ELR (cell line): ENCODE data around the gene FGF12.

Experiments used
- DNase-seq: peaks from one replicate; pipeline ENCODE4 v3.0.0-alpha.2; 2015; ENCODE audit warnings: low read depth

The FGF12 gene

DNA sequence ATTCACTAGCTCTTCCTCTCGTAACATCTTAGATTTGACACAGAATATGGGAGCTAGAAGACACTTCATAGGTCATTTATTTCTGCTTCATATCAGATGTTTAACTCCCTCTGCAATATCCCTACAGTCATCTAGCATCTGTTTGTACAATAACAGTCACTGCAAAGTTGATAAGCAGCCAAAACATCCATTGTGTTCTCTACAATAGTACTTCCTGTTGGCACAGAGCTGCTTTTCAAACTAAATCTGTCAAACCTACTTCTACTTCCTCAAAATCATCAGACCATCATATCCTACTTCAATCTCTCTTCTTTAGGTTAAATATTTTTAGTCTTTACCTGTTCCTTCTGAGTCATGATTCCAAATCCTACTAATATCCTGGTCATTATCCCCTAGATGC lies 233.2 kb downstream of the FGF12 start:
- no peak for DNase-seq

DNA sequence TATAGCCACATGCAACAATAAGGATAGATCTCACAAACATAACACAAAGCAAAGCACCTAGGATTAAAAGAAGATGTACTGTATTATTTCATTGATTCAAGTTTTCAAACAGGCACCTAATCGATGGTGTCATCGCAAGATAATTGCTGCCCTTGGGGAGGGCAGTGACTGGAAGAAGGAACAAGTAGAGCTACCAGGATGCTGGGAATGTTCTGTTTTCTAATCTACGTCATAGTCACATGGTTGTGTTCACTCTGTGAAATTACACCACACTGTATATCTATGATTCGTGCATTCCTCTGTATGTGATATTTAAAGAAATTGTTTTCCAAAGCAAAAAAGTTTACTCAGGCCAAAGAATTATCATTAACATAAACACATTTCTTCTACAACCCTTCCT lies 236.6 kb downstream of the FGF12 start:
- no peak for DNase-seq

DNA sequence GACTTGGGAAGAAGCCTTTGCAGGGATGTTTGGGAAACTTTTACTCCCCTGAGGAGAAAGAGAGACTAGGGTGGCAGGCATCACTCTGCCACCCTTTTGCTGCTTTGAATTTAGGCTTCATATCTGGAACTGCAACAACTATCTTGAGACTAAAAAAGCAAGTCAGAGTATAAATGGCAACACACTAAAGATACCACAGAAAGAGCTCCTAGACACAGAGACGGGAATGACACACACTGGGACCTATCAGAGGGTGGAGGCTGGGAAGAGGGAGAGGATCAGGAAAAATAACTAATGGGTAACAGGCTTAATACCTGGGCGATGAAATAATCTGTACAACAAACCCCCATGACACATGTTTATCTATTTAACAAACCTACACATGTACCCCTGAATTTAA lies 237.8 kb downstream of the FGF12 start:
- DNase-seq, result no peak

DNA sequence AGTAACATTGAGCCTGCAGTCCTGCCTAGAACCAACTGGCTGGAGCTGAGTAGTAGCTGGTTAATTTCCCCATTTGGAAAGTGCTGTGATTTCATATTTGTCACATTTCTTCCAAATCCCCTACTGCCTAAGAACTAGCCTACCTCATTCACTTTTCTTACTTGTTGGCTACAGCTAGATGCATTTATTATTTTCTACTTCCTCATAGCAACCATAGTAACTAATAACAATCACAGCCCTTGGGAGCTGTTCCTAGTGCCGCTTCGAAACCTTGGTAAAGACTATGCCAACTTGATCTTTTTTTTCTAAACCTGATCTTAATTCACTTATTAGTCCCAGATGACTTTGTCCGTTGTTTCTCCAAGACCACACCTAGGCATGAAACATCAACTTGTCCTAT lies 240.3 kb downstream of the FGF12 start:
- DNase-seq, result no peak

DNA sequence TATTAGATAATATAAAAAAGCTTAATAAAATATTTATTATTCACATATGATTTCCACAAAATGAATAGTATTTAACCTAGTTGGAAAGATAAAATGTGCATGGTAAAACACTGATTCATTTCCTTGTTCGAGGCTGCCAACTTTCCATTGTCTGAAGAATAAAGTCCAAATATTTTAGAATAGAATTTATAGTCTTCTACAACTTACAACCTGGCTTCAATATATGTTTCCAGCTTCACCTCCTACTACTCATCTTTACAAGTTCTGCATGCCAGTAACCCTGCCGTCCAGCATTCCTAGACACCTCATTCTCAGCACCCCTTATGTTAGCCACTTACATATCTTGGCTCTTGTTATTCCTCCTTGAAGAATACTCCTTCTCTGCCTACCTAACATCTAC lies 244.5 kb downstream of the FGF12 start:
- peak; percentile 21 for DNase-seq

DNA sequence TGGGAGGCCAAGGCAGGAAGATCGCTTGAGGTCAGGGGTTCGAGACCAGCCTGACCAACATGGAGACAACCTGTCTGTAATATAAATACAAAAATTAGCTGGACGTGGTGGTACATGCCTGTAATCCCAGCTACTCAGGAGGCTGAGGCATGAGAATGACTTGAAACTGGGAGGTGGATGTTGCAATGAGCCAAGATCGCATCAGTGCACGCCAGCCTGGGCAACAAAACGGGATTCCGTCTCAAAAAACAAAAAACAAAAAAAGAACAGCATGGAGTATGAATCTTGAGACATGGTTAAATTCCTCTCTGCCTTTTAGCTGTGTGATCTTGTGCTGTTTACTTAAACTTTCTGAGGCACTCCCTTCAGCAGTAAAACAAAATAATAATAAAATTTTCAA lies 244.9 kb downstream of the FGF12 start:
- no peak for DNase-seq

DNA sequence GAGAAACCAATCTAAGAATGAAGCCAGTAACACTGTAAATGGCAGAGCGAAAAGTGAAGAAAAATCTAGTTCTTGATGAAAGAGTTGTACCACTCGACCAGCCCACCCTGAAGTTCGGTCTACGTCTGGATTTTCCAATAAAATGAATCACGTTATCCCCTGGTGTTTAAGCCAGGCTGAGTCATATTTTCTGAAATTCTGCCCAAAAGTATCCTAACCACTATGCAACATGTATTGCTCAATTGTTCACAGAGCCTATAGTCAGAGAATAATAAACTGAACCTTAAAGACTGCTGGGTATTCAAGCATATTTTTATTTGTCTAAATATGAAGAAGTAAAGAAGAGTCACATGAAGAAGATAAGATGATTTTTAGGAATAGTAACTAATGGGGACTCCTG lies 245.7 kb downstream of the FGF12 start:
- DNase-seq, result peak; percentile 87

DNA sequence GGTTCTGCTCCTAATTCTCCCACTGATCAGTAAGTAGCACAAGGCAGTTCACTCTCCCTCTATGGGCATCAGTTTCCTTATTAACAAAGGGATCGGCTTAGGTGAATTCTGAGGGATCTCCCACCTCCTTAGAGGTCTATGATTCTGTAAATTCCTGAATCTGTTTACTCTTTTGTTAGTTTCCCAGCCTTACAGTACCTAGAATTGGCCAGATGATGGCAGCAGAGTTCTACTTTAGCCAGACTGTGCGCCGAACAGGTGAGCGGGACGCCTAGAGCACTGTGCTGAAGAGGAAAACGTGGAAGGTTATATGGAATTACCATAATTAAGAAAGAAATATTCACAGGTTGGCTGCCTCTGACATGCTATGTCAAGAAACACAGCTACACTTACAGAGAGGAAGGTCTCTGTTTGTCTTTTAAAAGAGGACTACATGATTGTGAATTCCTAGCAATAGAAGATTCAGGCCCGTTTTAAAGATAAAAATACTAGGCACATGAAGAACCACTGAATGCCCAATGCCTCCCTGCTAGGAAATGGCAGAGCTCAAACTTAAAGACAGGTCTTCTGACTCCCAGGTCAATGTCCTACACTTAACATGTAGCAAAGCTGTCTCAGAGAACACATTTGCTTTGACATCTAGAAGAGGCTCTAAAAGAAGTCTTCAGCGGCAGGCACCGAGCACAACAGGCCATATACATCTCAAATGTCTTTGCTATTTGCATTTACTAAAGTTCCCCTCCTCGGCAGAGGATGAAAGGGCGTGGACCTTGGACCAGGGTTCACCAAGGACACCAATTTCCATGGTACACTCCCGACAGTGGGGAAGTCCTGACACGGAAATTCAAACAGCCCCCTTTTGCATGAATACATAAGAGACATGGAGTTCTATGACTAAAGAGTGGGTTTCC lies 259.9 kb downstream of the FGF12 start:
- DNase-seq, result peak; percentile 66

DNA sequence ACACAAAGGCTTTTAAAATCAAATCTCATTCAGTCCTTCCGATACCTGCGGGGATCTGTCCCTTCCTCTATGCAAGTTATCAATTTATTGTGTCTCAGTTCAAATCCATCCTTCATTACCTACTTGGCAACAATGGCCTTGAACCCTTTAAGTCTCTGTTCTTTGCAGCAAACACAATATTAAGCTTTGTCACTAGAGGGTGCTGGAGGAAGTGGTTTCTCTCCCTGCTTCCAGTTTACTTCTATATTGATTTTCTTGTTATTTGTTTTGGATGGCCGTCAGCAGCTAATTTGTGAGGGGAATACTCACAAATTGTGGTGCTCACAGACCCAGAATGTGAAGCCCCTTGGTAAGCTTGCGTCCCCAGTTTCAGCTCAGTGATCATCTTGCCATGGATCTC lies 278.3 kb downstream of the FGF12 start:
- peak; percentile 24 for DNase-seq

DNA sequence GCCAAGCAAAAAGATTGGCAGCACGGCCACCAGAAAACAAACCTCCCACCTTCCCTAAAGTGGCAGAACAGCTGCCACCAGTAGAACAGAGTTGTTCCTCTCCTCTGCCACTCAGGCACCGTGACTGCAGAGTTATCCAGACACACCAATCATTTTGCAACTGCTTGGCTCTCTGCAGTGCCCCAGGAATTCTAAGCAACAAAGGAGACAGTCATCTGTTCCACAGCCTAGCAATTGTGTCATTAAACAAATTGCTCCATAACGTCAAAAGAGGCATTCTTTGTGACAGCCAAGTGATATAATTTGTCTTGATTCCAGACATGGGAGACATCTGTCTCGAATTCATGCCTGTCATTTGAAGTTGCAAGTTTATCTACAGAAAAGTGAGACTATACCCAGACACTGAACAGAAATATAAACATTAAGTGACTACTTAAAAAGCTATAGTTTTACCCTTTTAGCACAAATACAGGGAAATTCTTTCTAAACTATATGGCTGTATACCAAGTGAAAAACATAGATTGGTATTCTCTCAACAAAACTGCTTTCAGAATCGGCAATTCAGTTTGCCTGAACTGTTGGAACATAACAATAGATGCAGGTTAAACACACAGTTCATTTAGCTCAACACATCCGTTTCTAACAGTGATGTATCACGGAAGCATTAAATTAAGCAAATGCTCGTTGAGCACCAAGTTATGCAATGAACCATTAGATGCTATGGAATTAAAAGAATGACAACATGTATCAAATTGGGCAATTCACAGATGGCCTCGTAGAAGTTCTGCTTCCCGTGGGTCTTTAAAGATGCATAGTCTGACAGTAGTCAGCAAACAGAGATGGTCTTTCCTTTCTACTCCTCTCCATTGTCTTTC lies 281.3 kb downstream of the FGF12 start:
- DNase-seq, result no peak

DNA sequence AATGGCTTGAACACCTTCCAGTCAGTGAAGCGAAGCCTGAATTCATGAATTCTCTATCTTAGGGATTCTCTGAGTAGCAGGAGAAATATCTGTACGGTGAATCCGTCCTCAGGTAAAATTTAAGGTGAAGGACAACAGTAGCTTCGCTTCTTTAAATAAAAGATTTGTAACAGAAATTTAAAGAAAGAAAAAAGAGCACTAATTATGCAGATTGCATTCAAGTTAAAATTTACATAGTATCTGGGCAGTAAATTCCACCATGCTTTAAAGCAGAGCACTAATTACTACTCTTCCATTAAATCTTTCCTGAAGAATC lies 282.6 kb downstream of the FGF12 start:
- no peak for DNase-seq

DNA sequence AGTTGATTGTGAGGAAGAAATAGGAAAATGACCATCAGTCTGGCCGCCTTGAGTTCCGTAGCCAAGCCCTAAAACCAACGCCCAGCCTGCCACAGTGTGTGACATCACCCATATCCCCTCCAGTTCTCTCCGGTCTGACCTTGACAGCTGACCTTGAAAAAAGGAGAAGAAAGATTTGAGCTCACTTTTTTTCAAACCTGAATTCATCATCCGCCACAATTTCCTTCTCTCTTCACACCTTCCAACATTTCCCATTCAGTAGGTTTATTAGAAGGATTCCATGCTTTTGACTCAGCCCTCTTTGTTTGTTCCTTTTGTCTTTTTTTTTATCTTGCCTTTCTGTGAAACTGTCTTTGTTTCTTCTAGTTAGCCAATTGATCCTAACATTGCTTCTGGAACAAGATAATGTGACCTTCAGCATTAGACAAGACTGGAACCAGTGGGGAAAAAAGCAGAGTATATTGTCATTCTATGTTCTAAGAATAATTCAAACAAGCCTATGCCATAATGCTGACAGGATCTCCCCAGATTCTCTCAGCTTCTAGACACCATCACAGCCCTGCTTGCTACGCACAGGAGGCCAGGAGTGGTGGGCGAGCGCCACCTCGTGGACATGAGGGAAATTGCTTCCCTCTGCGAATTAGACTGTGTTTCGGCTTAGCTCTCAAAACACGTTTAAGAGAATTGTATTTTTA lies 283.1 kb downstream of the FGF12 start:
- peak; percentile 69 for DNase-seq

DNA sequence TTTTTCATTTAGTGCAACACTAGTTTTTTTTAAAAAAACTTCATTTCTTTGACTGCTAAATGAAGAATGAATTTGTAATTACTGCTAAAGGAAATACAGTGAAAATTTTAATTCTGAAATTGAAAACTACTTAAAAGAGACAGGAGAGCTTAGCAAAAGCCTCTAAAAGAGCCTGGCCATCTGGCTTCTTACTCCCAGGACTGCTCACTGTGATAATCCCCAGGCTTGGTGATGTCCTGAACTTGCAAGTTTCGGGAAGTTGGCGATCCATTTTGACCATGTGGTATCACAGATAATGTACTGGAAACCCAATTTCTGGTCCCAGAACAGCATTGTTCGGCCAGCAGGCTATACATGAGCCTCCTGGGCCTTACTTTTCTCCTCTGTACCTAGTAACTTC lies 292.1 kb downstream of the FGF12 start:
- no peak for DNase-seq

DNA sequence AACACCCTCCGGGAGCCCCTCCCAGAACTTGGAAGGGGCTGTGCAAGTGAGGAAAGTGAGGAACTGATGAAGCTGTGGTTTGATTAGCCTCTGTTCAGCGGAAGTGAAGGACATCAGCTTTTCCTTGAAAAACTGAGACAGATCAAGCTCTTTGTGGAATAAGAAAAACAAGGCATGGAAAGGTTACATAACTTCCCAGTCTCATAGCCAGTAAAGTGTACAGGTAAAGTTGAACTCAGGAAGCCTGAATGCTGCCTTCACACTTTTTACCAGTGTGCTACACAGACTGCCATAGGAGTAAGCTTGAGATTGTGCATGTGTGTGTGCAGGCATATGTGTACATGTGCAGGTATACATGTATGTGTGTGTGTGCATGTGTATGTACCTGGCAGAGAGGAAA lies 293.2 kb downstream of the FGF12 start:
- no peak for DNase-seq

DNA sequence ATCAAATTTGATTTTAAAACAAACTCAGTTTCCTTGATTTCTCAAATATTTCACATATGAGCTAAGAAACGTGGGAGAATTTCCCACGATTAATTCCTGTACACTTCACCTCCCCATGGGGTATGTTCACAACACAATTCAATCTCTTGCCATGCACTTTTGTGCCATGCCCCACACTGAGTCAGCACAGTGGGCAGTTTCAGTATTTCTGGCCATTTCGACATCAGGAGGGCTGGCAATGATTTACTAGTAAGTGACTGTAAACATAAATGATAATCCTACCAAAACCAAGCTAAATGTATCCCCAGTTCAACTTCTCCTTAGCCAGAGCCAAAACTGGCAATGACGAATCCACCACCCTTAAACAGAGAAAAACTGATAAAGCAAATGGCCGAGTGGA lies 293.6 kb downstream of the FGF12 start:
- no peak for DNase-seq

DNA sequence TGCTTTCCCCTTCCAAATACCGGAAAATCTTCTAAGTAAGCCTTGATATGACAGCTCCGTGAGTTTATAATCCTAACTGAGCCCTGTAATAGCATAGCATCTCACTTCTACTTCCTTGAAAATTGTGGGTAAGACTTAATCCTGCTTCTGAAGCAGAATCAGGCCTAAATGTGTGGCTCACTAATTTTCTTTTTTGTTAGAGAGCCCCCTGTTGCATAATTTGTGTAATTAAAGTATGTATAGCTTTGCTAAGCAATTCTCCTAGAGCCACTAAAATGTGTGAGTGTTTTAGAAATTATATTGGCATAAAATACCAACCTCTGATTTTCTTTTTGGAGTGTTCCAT lies 304.4 kb downstream of the FGF12 start:
- no peak for DNase-seq

DNA sequence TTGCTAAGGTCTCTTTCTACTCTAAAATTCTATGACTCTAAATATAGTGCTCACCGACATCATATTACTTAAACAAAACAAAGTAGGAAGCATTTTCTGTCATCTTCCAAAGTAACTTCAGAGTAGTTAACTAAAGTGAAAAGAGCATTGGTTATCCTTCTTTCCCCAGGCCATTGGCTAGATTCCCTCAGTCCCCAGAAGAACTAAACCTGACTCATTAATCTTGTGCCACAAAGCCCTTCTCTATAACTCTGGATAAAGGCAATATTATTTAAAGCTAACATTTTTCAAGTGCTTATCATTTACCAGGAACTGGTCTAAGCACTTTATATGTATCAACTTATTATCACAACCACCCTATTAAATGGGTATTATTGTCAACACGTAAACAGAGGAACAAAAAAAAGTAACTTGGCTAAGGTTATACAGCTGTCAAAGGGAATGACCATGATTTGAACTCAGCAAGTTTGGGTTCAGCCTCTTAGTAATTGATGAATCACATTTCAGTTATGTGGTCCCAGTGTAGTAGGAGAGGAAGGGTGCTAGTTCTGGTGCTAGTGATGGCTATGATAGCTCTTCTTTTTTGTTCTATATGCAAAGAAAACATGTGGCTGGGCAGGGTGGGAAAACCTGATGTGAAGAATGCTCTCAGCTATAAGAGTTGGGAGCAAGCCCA lies 304.9 kb downstream of the FGF12 start:
- DNase-seq, result peak; percentile 86

DNA sequence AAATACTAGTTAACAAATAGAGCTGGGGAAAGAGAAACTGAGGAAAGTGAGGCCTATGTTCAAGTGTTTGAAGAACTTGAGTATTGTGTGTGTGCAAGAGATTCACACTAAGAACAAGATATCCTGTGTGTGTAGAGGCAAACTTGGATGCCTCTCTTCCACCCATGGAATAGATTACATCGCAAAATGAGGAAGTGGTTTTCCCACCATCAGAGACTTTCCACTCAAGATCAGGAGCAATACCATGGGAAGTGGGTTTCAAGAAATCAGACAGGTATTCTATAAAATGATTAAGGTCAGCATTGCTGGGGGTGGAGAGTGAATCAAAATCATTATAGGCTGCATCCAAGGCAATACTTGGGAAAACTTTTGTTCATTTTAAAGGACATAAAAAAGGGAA lies 308.0 kb downstream of the FGF12 start:
- no peak for DNase-seq

DNA sequence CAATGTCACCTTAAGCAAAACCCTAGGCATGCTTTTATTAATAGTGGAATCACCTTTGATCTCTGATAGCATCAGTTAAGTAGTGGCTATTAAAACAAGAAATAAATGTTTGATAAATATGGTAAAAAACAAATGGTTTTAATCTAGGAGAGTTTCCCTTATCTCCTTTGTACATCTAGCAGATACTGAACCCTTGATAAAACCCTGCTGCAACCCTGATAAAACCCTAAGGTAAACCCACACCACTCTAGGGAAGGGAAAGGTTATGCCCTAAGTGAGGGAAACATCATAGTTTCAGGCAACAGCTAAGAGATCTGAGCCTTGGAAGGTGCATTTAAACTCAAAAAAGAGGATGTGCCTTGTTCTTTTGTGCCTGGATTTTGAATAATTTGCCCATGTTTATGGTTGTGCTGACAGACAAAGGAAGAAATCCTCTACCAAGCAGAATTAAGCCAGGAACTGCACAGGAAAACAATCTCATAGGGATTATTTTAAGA lies 309.7 kb downstream of the FGF12 start:
- DNase-seq, result no peak

DNA sequence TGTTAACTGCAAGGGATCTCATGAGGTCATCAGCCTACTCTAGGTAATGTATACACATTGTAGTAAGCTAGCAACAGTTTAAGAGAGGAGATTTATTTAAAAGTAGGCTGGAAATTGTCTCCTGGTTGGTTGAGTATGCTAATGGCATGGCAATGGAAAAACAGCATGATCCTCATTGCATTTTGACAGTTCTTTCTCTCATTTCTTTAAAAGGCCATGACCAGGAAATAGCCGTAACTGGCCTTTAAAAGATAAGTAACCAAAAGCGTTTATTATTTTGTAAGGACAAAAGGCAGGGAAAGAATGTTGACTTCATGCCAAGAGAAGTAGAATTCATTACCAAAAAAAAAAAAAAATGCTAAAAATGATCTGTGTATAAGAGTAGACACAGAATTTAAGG lies 310.3 kb downstream of the FGF12 start:
- DNase-seq, result no peak

DNA sequence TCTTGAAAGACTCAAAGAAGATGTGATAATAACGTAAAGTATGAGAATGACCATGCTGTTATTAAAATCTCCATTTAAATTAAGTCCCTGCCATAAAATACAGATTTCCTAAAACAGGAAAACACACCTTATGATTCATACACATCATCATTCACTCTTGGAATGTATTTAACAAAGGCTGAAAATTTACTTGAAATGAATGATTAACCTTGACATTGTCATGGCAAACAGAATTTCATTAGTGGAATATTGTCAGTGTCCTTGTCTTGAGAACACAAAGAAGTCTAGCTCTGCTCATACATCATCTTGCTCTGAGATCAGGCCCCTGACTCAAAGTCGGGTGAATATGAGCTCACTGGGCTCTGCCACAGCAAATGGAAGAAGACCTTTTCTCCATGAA lies 313.9 kb downstream of the FGF12 start:
- DNase-seq, result no peak

DNA sequence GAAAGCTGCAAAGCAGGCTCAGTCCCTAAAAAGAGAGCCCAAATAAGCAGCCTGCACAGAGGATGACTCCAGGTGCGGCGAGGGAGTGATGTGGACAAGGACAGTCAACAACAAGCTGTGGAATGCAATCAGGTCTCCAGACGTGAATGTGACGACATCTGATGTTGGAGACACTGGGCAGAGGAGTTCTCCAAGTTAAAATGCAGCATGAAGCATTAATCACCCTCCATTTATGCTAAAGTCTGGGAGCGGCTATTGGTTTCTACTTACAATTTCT lies 316.7 kb downstream of the FGF12 start:
- no peak for DNase-seq
